Memory B cell (primary cell): ENCODE data around the gene KLHL36.

Experiments used
- ATAC-seq: fragments of 150-1000 bp; cut with Tn5 transposase; 2 replicates; pipeline ENCODE4 v1.10.0; 2021; ENCODE audit warnings: low read depth, mild to moderate bottlenecking, moderate library complexity
- DNase-seq, 2 donors: peaks; one replicate each; pipeline ENCODE4 v3.0.0; 2022; ENCODE audit warnings: low spot score in 2 of 2
- H3K27ac Mint-ChIP-seq: one replicate; pipeline ENCODE4 v1.8.0; 2022; ENCODE audit warnings: mild to moderate bottlenecking, moderate library complexity, mixed read lengths
- H3K27me3 Mint-ChIP-seq: one replicate; pipeline ENCODE4 v1.8.0; 2022; ENCODE audit warnings: mixed read lengths
- H3K36me3 Mint-ChIP-seq: one replicate; pipeline ENCODE4 v1.8.0; 2022; ENCODE audit warnings: mild to moderate bottlenecking, mixed read lengths
- H3K4me1 Mint-ChIP-seq: one replicate; pipeline ENCODE4 v1.8.0; 2022; ENCODE audit warnings: mixed read lengths
- H3K4me3 Mint-ChIP-seq: one replicate; pipeline ENCODE4 v1.8.0; 2022; ENCODE audit warnings: mild to moderate bottlenecking, moderate library complexity, mixed read lengths
- H3K9me3 Mint-ChIP-seq: one replicate; pipeline ENCODE4 v1.8.0; 2022; ENCODE audit warnings: mixed read lengths

Gene KLHL36

DNA sequence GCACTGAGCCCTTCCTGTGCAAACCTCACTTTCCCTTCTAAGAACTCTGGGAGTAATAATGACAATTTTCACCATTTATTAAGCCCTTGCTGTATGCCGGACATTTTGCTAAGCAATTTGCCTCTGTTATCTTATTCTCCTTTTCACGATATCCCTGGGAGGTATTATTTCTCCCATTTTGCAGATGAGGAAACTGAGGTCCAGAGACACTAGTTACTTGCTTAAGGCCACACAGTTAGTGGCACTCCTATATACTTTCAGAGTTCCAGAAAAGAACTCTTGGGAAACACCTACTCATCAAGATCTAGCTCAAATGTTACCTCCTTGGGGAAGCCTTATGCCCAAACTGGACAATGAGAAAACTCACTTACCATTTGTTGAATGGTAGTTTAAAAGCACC, 46.7 kb downstream of the KLHL36 start:
- Mint-ChIP-seq H3K4me3 (no peak overlapping the region), H3K9me3 (peaks cover 2% of the 10 kb centered on the region), H3K27ac (no peak overlapping the region), H3K36me3 (no peaks in the 10 kb centered on the region), H3K27me3 (no peaks in the 10 kb centered on the region), H3K4me1 (peaks cover 2% of the 10 kb centered on the region)
- ATAC-seq, result no peak
- DNase-seq, result no peak

DNA sequence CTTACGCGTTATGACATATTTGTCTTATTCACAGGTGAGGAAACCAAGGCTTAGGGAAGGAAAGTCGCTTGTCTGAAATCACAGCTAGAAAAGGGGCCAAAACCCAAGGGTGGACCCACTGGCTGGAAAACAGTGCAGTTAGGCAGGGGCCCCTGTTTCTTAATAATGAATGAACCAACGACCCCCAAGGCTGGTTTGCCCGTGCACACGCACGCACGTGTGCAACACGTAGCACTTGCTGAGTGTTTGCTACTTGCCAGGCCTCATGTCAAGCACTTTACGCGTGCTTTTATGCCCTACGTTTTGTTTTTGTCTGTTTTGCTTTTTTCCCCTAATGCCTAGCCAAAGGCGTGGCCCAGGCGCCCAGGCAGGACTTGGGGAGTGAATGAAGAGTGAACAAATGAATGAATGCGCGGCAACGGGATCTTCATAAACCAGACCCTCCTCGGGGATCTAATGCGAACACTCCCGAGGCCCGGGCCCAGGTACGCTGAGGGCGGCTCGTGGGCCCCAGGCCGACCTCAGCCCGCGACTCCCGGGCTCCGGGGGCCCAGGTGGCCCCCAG, 50.9 kb downstream of the KLHL36 start:
- Mint-ChIP-seq H3K9me3 (no peaks in the 10 kb centered on the region), H3K27me3 (no peaks in the 10 kb centered on the region), H3K4me3 (peak overlapping the region; percentile 94), H3K27ac (peak overlapping the region; percentile 95), H3K4me1 (peaks cover 17% of the 10 kb centered on the region), H3K36me3 (no peaks in the 10 kb centered on the region)
- peak; percentile 2 for ATAC-seq
- no peak for DNase-seq

DNA sequence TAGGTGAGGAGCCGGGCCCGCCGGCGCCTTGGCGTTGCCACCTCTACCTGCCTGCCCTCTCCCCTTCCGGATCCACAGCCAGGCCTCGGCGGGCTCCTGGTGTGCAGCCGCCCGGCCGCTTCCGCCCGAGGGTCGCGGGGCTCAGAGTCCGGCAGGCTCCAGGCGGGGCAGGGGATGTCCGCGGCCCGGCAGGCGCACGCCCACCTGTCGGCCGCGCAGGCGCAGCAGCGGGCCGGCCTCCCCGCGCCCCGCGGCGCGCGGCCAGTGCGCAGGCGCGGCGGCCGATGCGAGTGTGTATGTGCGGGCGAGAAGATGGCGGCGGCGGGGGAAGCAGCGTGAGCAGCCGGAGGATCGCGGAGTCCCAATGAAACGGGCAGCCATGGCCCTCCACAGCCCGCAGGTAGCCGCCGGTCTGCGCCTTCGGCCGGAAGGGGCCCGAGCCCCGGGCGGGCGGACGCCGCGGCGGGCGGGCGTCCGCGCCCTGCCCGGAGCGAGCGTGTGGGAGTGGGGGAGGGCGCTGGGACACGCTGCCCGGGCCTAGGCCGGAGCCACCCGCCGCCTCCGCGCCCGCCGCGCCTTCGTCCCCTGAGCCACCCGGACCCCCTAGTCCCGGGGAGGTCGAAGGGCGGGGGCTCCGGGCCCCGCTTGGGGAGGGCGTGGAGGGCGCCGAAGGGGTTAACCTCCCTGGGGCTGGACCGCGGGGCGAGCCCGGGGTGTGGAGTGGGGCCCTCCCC, 51.6 kb downstream of the KLHL36 start, which contains the start of gene USP10:
USP10 (plus strand) TSS at position 289 of the 734 bp plus-strand sequence; CDS start at position 380, 91 bp downstream.
- ATAC-seq, result peak; percentile 80

DNA sequence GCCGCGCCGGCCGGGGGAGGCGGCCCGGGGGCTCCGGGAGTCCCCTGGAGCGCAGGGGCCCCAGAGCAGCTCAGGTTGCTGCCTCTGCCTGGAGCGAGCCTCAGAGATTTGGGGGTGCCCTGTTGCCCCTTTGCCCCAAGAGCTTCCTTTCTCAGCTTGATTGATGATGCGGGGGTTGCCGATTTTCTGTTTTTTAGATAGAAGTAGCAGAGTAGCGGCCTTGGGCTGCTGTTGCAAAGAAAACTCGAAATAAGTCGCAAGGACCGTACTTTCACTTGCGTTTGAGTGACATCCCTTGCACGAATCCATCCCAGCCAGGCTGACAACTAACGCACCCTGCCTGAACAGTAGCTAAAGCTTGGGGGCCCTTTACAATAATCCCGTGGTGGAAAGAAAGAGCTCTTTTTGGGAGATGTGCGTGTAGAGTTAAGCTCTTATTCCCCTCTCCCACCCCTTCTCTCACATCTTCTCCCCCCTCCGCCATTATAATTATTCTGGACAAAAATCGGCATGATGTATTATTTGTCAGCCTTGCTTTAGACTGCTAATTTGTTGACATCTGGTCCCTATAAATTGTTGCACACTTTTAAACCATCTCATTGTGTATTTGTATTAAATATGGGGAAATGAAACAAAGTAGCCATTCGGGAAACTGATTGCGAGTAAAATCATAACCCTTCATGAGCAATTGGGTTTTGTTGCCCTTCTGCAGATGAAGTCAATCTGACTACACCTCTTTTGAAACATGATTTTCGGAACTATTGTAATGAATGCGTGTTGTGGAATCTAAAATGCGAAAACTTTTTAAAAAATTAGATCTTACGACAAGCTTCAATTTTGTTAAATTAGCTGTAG, 52.4 kb downstream of the KLHL36 start:
- Mint-ChIP-seq H3K27ac (peak overlapping the region; percentile 95), H3K27me3 (no peaks in the 10 kb centered on the region), H3K4me3 (peak overlapping the region; percentile 94), H3K9me3 (no peaks in the 10 kb centered on the region), H3K36me3 (peaks cover 3% of the 10 kb centered on the region), H3K4me1 (peaks cover 26% of the 10 kb centered on the region)
- no peak for DNase-seq
- peak; percentile 52 for ATAC-seq

More for the DNA sequence above, 51.6 kb downstream of the KLHL36 start, which contains the start of gene USP10:
- Mint-ChIP-seq H3K27me3 (no peaks in the 10 kb centered on the region), H3K4me3 (peak within 1 kb of the TSS; percentile 94), H3K36me3 (no peaks in the 10 kb centered on the region), H3K9me3 (no peaks in the 10 kb centered on the region), H3K4me1 (peaks cover 21% of the 10 kb centered on the region), H3K27ac (peak within 1 kb of the TSS; percentile 95)
- peak; percentile 85 to 86 for DNase-seq

DNA sequence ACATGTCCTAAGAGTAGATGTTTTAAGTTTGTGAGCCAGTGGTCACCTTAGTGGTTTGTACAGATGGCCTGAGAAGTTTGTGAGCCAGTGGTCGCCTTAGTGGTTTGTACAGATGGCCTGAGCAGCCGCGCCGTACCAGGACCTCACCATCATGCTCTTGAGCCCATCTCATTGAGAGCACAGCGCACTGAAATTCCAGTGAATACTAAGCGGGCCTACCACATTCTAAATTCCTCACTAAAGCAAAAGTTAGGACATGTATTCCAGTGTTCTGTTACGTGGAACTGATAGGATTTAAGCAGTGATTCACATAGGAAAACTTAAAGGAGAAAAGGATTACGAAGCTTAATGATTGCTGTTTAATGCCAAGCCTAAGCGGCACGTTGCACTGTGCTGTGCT, 55.4 kb downstream of the KLHL36 start:
- Mint-ChIP-seq H3K4me3 (peak overlapping the region; percentile 21), H3K4me1 (peaks cover 35% of the 10 kb centered on the region), H3K27ac (peak overlapping the region; percentile 38), H3K27me3 (no peaks in the 10 kb centered on the region), H3K36me3 (peaks cover 6% of the 10 kb centered on the region), H3K9me3 (no peaks in the 10 kb centered on the region)
- ATAC-seq (no peak), DNase-seq (no peak)

DNA sequence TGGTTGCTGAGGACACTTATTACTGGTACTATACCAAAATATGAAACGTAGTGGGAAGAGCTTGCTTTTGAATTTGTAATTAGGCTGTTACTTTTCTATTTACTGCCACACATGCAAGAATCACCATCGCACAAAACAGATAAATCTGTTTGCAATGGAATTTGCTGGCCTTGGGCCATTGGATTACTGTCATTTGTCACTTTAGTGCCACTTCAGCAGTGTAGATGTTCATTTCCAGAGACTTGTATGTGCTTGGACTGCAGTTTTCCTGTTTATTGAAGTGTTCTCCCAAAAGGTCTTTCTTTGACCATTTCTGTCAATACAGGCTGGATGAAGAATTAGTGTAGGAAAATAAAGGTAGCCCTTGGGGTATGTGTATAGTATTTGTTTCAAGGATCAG, 55.9 kb downstream of the KLHL36 start:
- Mint-ChIP-seq H3K4me3 (no peak overlapping the region), H3K36me3 (peaks cover 8% of the 10 kb centered on the region), H3K9me3 (no peaks in the 10 kb centered on the region), H3K27ac (peak overlapping the region; percentile 38), H3K27me3 (no peaks in the 10 kb centered on the region), H3K4me1 (peaks cover 40% of the 10 kb centered on the region)
- no peak for ATAC-seq
- no peak for DNase-seq

DNA sequence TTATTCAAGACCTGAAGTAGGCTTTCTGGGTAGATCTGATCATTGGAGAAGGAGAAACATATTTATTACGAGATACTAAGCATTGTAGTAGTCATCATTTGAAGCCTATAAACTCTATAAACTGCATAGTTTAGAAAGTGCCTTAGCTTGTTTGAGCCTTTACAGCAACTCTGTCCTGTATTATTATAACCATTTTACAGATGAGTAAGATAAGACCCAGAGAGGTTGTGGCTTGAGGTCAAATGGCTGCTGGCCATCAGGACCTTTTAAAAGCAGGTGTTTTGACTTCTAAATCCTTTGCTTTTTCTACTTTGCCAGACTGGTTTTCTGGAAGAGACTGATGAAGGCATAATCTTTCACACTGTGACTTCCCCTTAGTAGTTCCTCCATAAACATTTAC, 58.5 kb downstream of the KLHL36 start:
- Mint-ChIP-seq H3K4me3 (no peak overlapping the region), H3K27me3 (no peaks in the 10 kb centered on the region), H3K27ac (no peak overlapping the region), H3K4me1 (peaks cover 52% of the 10 kb centered on the region), H3K9me3 (no peaks in the 10 kb centered on the region), H3K36me3 (peaks cover 12% of the 10 kb centered on the region)
- no peak for DNase-seq
- no peak for ATAC-seq

DNA sequence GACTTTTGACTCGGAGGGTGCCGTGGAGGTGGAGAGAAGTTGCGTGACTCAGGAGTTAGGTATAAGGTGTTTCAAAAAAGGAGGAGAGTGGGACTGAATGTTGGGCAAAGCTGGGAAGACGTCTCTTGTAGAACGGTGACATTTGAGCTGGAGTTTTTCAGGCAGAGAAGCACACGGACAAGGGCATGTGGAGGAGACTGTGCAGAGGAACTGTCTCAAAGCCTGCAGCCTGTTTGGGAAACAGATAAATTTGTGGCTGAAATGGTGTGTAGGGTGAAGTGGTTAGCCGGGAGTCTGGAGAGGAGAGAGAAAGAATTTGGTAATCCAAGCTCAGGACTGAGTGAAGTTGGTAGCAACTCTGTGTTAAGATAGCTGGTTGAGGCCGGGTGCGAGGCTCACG, 61.3 kb downstream of the KLHL36 start:
- peaks cover 59% of the 10 kb centered on the region for H3K4me1 Mint-ChIP-seq
- ATAC-seq (no peak), DNase-seq (no peak)
- peaks cover 12% of the 10 kb centered on the region for H3K36me3 Mint-ChIP-seq
- no peak overlapping the region for H3K4me3 Mint-ChIP-seq
- H3K27me3 Mint-ChIP-seq, result no peaks in the 10 kb centered on the region
- H3K9me3 Mint-ChIP-seq, result no peaks in the 10 kb centered on the region
- H3K27ac Mint-ChIP-seq, result no peak overlapping the region

DNA sequence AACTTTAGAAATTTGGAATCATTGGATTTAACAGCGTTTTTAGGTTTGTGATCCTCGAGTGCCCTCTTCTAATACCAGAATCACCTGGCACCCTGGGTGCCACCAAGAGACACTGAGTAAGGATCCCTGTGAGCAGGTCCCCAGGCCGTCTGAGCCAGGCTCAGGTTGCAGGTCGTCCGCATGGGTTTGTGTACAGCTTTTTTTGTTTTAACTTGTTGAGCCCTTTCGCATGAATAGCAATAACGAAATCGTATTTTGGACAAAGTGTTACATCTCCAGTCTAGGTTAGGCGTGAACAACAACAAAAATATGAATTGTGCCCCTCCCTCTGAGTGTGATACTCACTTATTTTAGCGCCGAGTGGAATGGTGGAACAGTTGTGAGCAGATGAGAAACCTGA, 62.4 kb downstream of the KLHL36 start:
- Mint-ChIP-seq H3K9me3 (no peaks in the 10 kb centered on the region), H3K4me3 (no peak overlapping the region), H3K4me1 (peaks cover 56% of the 10 kb centered on the region), H3K36me3 (peaks cover 9% of the 10 kb centered on the region), H3K27me3 (no peaks in the 10 kb centered on the region), H3K27ac (no peak overlapping the region)
- DNase-seq (no peak), ATAC-seq (no peak)
